Amygdala (tissue), 56 donors: ENCODE results near the gene TGM1.

ENCODE experiments used
- DNase-seq, 56 donors: peaks; one replicate each; lab custom pipeline; 2025; lab: John Stamatoyannopoulos, UW

TGM1 gene

GRCh38 chr14:24293525-24293924 lies 30.5 kb upstream of the TGM1 start:
- DNase-seq = no peak

- no peak for DNase-seq
These were observed 29.3 kb upstream of the TGM1 start for GRCh38 chr14:24292118-24292807.

- no peak for DNase-seq
These were observed 28.6 kb upstream of the TGM1 start for GRCh38 chr14:24291446-24292117.

- DNase-seq = no peak
These were observed 27.8 kb upstream of the TGM1 start for GRCh38 chr14:24290746-24291145.

GRCh38 chr14:24289649-24290280 lies 26.8 kb upstream of the TGM1 start:
- no peak for DNase-seq

- DNase-seq = no peak
These were observed 24.0 kb upstream of the TGM1 start for GRCh38 chr14:24286996-24287395.

GRCh38 chr14:24285351-24285750 lies 22.4 kb upstream of the TGM1 start:
- no peak for DNase-seq

GRCh38 chr14:24284501-24285035 lies 21.6 kb upstream of the TGM1 start:
- no peak for DNase-seq

- no peak for DNase-seq
These were observed 21.0 kb upstream of the TGM1 start for GRCh38 chr14:24283796-24284460.

- DNase-seq = no peak
These were observed 19.8 kb upstream of the TGM1 start for GRCh38 chr14:24282736-24283135.

- no peak for DNase-seq
These were observed 18.7 kb upstream of the TGM1 start for GRCh38 chr14:24281636-24282035.

- DNase-seq = no peak
These were observed 18.0 kb upstream of the TGM1 start for GRCh38 chr14:24280797-24281460.

GRCh38 chr14:24279301-24280186 lies 16.6 kb upstream of the TGM1 start:
- peak in 34 of 56 donors; percentile 7 to 65 (median 34) for DNase-seq

GRCh38 chr14:24278424-24278823 lies 15.4 kb upstream of the TGM1 start:
- no peak for DNase-seq

GRCh38 chr14:24277606-24278321 lies 14.8 kb upstream of the TGM1 start:
- DNase-seq = peak in 9 of 56 donors; percentile 5 to 57 (median 12)

GRCh38 chr14:24277071-24277470 lies 14.1 kb upstream of the TGM1 start:
- DNase-seq = no peak

GRCh38 chr14:24274101-24274543 lies 11.1 kb upstream of the TGM1 start:
- peak in 1 of 56 donors; percentile 8 for DNase-seq

- no peak for DNase-seq
These were observed 10.5 kb upstream of the TGM1 start for GRCh38 chr14:24273422-24273998.
